Embryonic facial prominence (tissue), 1 donor: ENCODE data around the gene DBF4.

Experiments
- DNase-seq: peaks from one replicate; pipeline ENCODE4 v3.0.0-alpha.2; 2016; ENCODE audit errors: extremely low spot score

DBF4 gene

DNA sequence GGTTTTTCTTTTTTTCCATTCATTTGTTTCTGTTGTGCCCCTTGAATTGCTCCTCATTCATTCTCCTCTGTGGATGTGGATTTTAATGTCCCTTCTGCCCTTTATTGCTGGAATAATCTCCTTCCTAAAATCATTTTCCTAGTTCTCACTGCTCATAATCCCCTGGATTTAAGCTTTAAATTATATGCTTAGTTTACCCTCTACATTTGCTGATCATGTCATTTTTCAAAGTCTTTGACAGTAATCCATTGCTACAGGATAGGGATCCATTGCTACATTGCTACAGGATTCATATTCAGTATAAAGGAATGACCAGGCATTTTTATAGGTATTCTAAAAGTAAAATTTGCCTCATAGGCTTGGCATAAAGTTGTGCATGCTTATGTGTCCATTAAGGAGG is 72.1 kb downstream of the DBF4 start:
- no peak for DNase-seq
